ENCODE results near the gene MELTF.

- TF ChIP-seq POLR2A (IDR thresholded peaks at IDR 0.05; ENCODE audit: low read length), result no peak
- TF ChIP-seq TP53 (CRISPR knock-in tag; IDR thresholded peaks at IDR 0.05), result no peak
- TF ChIP-seq CTCF (IDR thresholded peaks at IDR 0.05), result no peak
- TF ChIP-seq, protein P1, sequence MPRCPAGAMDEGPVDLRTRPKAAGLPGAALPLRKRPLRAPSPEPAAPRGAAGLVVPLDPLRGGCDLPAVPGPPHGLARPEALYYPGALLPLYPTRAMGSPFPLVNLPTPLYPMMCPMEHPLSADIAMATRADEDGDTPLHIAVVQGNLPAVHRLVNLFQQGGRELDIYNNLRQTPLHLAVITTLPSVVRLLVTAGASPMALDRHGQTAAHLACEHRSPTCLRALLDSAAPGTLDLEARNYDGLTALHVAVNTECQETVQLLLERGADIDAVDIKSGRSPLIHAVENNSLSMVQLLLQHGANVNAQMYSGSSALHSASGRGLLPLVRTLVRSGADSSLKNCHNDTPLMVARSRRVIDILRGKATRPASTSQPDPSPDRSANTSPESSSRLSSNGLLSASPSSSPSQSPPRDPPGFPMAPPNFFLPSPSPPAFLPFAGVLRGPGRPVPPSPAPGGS (IDR thresholded peaks at IDR 0.05), result no peak
- TF ChIP-seq NR3C1 (IDR thresholded peaks at IDR 0.05), result no peak
- TF ChIP-seq SREBF2 (IDR thresholded peaks at IDR 0.05), result no peak
- no peak for TF ChIP-seq ESRRA (IDR thresholded peaks at IDR 0.05; ENCODE audit: borderline replicate concordance, low read length)
- no peak for TF ChIP-seq EP300 (IDR thresholded peaks at IDR 0.05)
- TF ChIP-seq CBX2 (IDR thresholded peaks at IDR 0.05; ENCODE audit: borderline replicate concordance, low read depth), result no peak
- TF ChIP-seq SMC3 (IDR thresholded peaks at IDR 0.05), result no peak
- no peak for TF ChIP-seq E2F6 (IDR thresholded peaks at IDR 0.05; ENCODE audit: borderline replicate concordance, low read depth)
- TF ChIP-seq MAX (IDR thresholded peaks at IDR 0.05), result no peak
- TF ChIP-seq NPAS2 (CRISPR knock-in tag; IDR thresholded peaks at IDR 0.05; ENCODE audit: borderline replicate concordance), result no peak
These were observed 10.6 kb downstream of the MELTF start for GRCh38 chr3:197019021-197019420.

Data from A549 (cell line).